Measurements from ENCODE around the gene TRMT10A.
"Not testable (repeated sequence)": the region's sequence is repeated elsewhere in the genome, so short reads cannot be mapped to it uniquely, and the experiment has no call there.

GRCh38 chr4:99534699-99535098 lies 29.1 kb downstream of the TRMT10A start:
- not testable (repeated sequence) for TF ChIP-seq CTCF (conservative IDR thresholded peaks at IDR 0.05 in 1 of 2, IDR thresholded peaks at IDR 0.05 in 1 of 2; ENCODE audit: low read depth in 1 of 2, low read length in 2 of 2); EZH2 (IDR thresholded peaks at IDR 0.05; ENCODE audit: low read length, missing control alignments)

Measured in fibroblast of lung (primary cell).